Erythroblast (primary cell): Measurements from ENCODE around the gene NRG2.

ENCODE experiments used
- GATA1 ChIP-seq: IDR thresholded peaks from 2 replicates; pipeline ENCODE4 v1.6.1; 2011; ENCODE audit warnings: low read depth, mild to moderate bottlenecking, control low read depth, low read length, moderate library complexity
- POLR2A ChIP-seq: IDR thresholded peaks from 2 replicates; pipeline ENCODE4 v1.6.1; 2011; ENCODE audit warnings: mild to moderate bottlenecking, low read length

- TF ChIP-seq POLR2A (no peak), GATA1 (no peak)
Observed at GRCh38 chr5:139811274-139811607, 231.9 kb downstream of the NRG2 start.
